HG03571 (cell line): Measurements from ENCODE around the gene BNIP3.
"Not testable (repeated sequence)": the region's sequence is repeated elsewhere in the genome, so short reads cannot be mapped to it uniquely, and the experiment has no call there.

Experiments used
- ATAC-seq: cut with Tn5 transposase; IDR thresholded peaks from one replicate; pipeline ENCODE4 v1.9.1; 2021; ENCODE audit not compliant: unreplicated experiment

The BNIP3 gene

DNA sequence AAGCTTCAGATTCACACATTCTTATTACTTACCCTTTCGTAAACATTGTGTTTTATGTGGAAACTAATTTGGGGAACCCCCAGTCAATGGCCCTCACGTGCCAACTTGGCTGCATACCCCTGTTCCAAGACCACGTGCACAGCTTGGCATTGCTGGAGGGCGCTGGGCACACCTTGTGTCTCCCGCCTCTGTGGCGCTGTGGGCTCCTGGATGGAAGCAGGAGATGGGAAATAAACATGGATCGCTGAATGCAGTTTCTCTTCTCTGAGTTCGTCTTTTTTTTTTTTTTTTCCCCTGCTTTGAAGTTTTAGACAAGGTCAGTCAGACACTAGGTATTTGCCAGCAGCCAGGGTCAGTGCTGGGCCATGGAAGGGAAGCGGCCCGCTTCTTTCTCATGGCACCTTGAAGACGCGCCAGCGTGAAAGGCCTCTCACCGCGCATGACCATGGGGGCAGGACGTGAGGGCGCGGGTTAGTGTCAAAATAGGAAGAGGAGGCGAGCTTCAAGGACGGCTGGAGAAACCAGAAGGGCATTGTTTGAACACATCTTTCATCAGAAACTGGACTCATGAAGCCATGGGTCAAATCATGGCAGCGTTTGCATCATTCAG, 27.3 kb downstream of the BNIP3 start:
- ATAC-seq, result no peak

DNA sequence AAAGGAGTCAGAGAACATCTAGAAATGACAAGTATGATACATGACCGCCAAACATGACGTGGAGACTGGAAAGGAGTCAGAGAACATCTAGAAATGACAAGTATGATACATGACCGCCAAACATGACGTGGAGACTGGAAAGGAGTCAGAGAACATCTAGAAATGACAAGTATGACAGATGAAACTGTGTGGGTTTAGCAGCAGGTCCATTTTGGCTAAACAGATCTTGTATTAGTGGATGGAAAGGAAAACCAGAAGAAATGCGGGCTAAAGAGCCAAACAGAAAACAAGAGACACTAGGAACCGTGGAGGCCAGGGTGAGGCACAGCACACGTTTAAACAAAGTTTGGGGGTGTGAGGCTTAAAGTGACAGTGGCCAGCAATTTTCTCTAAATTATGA, 31.8 kb downstream of the BNIP3 start:
- not testable (repeated sequence) for ATAC-seq

DNA sequence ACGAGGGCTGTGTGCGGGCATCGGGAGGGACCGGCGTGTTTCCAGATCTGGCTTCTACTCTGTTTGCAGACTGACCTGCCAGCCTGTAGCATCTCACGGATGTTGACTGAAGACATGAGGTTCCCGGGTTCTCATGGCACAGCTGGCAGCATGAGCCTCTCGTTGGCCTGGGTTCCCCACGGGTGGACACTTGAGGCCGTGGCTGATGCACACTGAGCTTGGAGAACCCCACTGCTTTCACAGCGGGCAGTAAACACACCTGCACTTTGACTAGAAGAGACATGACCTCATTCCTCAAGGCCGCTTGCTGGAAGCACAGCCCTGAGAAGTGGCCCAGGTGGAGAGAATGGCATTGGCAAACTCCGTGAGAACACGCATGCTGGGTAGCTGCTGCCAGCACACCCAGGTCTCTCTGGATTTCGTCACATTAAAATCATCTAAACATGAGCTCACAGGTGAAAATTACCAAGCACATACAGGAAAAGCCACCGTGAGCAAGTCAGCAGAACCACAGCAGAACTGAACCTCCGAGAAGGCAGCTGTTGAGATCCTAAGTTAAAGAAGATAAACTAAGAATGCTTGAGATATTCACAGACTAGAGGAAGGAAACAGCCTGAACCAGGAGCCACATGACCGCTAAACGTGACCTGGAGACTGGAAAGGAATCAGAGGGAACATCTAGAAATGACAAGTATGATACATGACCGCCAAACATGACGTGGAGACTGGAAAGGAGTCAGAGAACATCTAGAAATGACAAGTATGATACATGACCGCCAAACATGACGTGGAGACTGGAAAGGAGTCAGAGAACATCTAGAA, 32.5 kb downstream of the BNIP3 start:
- ATAC-seq, result no peak

DNA sequence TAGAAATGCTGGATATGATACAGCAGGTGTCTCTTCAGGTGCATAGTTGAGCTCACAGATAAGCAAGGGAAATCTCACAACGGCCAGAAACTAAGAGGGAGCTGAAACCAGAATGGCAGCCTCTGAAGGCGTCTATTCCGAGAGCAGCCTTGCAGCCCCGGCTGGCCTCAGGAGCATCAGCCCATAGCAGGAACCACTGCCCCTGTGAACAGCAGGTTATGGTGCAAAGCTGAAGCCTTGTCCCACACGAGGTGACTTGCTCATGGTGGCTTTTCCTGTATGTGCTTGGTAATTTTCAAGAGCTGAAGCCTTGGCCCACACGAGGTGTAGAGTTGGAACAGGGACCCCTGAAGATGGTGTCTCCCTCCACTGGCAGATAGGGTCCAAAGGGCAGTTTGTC, 33.2 kb downstream of the BNIP3 start:
- no peak for ATAC-seq

DNA sequence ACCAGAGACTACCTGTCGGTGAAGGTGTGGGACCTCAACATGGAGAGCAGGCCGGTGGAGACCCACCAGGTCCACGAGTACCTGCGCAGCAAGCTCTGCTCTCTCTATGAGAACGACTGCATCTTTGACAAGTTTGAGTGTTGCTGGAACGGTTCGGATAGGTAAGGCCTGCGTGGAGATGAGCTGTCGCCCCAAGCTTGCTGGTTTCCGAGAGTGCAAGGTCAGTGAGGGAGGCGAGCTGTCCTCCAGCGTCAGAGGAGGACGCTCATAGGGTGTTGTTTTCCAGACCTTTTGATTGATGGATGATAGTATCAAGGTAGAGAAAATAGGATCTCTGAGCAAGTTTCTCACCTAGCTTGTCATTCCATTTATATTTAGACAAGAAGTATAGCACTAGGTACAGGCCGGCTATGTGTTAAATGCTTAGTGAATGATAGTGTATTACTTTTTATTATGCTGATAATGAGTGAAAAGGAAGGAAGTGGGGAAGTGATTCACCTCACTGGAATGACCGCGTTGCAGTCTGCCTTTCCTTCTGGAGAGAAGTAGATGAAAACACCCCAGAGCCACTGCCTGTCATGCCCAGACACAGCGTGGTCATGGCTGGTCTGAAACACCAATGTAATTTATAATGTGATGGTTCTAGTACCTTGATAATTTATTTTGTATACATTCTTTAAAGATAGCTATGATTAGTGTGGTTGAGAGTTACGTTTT, 33.9 kb downstream of the BNIP3 start:
- ATAC-seq, result no peak

DNA sequence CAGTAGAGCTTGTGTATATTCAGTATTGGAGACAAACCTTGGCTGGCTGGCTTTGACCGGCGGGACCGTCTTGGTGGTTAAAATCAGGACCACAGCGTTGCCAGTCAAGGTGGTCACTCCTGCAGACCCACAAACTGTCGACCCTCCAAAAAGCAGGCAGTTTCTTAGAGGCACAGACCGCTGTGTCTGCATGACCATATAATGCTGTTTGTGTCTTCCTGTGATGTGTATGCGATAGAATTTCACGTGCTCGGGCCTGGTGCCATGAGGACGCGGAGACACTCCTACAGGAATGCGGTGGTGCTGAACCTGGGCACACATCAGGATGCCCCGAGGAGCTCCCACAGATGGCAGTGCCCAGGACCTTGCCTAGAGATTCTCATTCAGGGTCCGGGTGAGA, 34.8 kb downstream of the BNIP3 start:
- no peak for ATAC-seq

DNA sequence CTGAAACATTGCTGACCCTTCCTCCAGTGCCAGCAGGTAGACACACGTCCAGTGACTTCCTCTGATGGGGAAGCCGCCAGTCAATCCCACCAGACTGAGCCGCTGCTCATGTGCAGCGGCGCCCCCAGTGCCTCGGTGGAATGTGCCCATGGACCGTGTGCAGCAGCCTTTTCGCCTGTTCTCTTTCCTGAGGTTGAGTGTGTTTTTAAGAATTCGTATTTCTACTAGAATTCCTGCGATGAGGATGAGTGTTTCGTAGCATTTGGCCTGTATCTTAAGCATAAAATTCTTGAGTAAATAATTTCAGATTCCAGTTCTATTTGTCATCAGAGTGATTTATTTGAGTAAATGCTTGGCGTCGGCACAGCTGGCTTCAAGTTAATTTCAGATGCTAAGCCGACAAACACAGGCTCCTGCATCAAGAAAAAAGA, 35.4 kb downstream of the BNIP3 start:
- no peak for ATAC-seq

DNA sequence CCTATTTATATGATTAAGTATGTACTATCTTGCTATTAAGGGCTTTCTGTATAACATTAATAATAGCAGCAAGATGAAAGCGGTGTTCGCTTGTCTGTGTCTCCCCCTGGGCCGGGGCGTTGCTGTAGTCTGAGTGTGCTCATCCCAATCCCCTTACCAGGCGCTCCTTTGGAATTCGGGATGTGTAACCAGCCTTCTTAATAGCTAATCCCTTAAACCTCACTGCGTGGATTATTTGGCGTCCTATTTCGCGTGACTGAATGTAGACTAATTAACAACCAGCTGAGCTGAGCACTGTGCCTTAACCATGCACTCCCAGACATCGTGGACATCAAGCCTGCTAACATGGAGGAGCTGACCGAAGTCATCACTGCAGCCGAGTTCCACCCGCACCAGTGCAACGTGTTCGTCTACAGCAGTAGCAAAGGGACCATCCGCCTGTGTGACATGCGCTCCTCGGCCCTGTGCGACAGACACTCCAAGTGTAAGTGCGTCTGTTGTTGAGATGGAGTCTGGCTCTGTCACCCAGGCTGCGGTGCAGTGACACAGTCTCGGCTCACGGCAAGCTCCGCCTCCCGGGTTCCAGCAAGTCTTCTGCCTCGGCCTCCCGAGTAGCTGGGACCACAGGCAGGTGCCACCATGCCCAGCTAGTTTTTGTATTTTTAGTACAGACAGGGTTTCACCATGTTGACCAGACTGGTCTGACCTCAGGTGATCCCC, 36.6 kb downstream of the BNIP3 start:
- ATAC-seq, result no peak

DNA sequence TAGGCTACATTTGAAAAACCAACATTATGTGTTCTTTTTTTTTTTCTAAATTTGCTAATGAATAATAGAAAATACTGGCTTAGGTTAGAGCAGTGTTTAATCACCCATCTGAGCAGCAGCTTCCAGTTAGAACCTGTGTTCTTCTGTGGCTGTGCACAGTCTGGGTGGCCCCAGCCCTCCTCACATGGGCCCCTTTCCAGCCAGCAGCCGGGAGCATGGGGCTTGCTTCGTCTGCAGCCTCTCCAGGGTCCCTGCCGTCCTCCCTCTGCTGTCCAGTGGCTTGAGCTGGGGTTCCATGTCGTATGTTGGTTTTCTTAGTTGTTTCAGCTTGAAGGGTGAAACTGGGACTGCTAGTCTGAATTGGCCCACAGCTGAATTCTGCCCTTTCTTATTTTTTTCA, 37.3 kb downstream of the BNIP3 start:
- no peak for ATAC-seq

DNA sequence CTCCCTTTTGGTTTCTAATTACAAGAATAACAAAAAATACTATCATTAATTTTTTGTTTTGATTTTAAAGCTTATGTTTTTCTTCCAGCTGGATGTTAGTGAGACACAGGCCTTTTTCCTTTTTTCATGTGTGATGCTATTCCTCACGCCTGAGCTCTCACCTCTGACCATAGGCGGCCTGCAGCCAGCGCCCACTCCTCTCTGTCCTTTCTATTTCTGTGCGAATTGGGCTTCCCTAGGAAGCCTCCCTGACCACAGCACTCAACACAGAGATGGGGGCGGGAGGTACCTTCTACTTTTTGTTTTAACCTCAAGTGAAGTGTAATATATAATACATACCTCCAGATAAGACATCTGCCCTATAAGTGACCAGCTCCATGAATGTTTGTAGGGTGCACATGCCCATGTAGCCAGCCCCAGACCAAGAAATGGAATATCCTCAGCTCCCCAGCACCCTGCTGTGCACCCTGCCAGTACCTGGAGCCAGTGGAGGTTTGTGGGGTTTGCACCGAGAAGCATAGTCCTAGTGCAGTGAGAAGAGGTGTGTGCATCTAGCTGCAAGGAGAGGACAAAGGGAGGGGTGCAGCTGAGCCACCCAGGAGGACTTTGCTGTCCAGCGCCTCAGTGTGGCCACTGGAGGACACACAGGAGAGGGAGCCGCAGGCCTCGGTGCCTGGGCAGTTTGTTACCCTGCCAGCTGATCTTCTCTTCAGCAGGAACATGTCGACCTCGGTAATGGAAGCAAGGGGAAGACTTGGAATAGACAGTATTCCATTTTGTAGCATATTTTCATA, 38.5 kb downstream of the BNIP3 start:
- ATAC-seq, result no peak

DNA sequence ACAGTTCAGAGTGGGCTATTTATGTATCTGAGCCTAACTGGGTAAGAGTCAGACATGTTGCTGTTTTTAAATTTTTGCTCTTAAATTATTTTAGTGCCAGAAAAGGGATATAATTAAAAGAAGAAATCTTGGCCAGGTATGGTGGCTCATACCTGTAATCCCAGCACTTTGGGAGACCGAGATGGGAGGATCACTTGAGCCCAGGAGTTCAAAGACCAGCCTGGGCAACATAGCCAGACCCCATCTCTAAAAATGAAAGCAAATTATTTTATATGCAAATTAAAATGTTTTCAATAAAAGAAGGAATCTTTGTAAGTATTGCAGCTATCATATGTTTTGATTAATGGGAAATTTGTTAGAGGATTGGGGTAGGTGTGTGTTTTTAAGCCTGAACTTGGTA, 39.3 kb downstream of the BNIP3 start:
- no peak for ATAC-seq

DNA sequence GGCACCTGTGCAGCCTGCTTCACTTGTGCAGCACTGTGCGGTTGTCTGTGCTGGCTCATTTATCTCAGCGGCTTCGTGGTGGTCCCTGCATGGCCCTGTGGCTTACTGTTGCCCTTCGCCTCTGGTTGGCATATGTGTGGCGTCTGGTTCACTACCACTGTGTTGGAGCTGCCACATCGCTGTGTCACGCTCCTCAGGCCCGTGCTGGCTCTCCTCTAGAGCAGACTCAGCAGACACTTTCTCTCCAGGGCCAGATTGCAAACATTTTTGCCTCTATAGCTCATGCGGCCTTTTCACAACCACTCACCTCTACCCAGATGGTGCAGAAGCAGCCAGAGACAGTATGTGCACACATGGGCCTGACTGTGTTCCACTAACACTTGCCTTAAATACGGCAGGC, 43.0 kb downstream of the BNIP3 start:
- ATAC-seq, result no peak

DNA sequence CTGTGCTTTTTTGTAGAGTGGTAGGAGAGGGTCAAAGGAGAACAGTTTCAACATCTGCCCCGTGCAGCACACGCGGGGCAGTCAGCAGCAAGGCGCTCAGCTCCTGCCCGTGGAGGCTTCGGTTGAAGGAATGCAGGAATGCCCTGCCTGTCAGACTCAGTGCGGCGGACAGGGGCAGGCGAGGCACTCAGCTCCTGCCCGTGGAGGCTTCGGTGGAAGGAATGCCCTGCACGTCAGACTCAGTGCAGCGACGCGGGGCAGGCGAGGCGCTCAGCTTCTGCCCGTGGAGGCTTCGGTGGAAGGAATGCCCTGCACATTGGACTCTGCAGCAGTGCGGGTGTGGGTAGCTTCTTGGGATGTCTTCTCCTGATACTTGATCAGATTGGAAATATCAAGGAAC, 43.9 kb downstream of the BNIP3 start:
- no peak for ATAC-seq

DNA sequence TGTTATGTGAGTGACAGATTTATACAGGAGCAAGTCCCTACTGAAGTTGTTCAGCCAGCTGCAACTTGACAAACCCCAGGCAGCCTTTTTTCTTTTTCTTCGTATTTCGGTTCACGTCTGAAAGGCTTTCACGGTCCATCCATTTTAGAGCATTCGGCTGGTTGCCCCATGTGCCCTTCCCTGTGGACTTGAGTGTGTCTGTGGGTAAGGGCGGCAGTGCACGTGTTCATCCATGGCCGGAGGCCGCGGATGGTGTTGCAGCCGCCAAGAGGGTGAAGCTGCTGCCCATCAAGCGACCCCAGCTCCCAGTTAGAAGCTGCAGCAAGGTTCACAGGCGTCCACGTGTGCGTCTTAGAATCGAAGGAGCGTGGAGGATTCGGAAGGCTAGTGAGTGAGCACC, 45.0 kb downstream of the BNIP3 start:
- ATAC-seq, result no peak

DNA sequence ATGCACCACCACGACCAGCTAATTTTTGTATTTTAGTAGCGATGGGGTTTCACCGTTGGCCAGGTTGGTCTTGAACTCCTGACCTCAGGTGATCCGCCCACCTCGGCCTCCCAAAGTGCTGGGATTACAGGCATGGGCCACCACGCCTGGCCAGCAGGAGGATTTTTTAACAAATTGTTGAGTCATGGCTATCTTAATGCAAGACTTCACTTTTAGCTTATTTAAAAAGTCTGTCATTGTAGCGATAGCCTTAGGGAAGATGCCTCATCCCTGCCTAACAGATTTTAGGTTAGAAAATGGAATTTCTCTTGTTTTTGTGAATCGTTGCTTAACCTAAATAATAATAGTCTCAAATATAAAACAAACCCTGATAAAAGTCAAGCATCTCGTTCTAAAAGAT, 45.4 kb downstream of the BNIP3 start:
- no peak for ATAC-seq

DNA sequence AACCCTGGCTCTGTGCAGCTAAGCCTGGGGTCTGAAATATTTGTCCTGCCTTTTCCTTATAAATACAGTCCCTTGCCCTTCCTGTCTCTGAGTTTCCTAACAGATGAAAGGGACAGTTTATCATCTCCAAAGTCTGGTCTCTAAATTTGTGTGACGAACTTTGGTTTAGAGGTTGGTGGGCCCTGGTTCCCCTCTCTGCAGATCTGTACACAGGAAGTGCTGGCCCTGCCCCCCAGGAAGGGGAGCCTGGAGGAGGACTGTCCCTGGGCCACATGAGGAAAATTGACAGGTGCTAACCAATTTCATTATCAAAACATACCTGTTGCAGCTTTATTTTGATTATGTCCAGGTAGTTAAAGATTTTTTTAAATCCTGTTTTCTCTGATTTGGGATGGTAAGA, 46.5 kb downstream of the BNIP3 start:
- ATAC-seq, result no peak

DNA sequence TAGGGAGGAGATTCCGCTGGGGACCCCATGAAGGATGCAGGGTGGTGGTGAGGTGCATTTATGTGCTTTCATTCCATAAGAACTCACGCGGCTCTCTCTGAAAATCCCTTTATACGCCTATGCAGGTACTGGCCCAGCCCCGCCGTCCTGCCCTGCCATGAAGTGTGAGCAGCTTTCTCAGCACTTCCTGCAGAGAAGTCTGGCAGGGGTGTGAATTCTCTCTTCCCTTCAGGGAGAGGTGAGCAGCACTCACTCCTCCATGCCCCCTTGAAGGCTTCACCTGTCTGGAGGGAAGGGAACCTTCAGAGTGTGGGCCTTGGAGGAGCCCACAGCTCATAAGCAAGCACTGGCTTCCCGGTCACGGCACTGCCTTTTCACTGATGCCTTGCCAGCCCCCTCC, 47.0 kb downstream of the BNIP3 start:
- ATAC-seq, result no peak

DNA sequence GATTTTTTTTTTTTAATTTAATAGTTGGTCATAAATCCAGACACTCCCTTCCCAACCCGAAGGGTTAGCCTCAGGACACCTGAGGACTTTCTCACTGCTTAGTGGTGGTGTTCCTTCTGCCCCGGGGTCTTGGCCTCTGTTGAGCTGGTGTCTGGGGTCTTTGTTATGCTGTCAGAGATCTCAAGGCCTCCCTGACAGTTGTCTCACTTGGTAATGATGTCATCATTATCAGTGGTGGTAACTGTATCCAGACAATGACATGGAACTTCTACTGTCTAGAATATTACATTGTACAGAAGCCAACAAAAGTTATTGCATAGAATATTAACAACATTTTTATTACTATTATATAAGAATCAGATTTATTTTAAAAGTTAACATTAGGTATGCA, 48.0 kb downstream of the BNIP3 start:
- no peak for ATAC-seq

DNA sequence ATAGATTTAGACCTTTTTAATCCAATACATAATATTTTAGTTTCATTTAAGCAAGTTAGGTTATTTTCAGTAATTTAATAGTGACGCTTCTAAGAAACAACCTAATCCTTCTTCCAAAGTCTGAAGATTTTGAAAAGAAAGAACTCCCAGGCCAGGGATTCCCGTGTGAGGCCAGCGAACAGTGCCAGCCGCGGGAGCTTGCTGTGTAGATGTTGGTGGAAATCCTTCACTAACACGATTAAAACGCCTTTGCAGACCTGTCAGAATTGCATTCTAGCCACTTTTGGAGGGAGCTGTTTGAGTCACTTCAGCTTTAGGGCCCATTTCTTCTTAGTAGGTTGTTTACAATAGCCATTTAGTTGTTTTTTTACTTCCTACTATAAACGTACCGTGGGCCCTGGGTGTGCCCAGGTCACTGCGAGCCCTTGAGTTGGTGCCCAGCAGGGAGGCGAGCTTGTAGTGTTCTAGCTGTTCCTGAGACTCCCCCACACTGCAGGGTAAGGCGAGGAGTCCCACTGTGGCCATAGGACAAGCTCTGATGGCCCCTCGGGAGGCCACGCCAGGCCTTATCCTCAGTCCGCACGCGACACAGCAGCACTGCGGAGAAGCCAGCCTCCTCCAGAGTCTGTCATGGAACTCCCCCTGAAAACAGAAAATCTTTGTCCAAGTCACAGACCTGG, 48.6 kb downstream of the BNIP3 start:
- ATAC-seq, result no peak

DNA sequence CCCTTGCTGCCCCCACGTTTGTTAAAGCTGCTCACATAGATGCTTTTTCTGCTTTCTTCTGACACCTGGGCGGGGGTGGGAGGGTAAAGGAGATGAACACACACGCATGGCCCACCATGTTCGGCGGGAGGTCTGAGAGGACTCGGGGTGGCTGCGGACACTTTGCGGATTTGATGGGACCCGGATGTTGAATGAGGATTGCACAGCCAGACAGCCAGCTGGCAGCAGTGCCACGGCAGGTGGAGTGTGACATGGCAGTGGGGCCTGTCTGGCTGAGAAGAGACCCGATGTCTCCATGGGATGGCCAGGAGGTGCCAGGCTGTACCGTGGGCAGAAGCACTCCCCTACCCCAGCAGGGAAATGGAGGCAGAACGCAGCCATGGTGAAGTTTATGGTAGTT, 49.7 kb downstream of the BNIP3 start:
- ATAC-seq, result no peak
